ENCODE measurements around the gene NPIPB6. TPM values are rescaled to one million over a fixed set of nuclear protein-coding genes. Genes with fewer than 3 reads are reported as not detected.

Gene NPIPB6
- total and polyA plus RNA-seq, 2 donors (not counting 1 experiment from before 2014, with no cell fraction given), result 2.1 to 5.8 TPM

- intact Hi-C loops (cut with micrococcal nuclease), result no loop called here
- Histone ChIP-seq H3K27me3 (replicated peaks in 1 of 4; ENCODE audit: control extremely low read depth in 1 of 4, control insufficient read depth in 3 of 4, insufficient read depth in 4 of 4, low read length in 3 of 4) (no peaks in the 10 kb centered on the region), H3K36me3 (replicated peaks in 1 of 2; ENCODE audit: control extremely low read depth in 1 of 2, control insufficient read depth in 1 of 2, extremely low read depth in 1 of 2, insufficient read depth in 2 of 2, low read length in 1 of 2) (no peaks in the 10 kb centered on the region), H3K4me1 (ENCODE audit: control insufficient read depth in 2 of 2, insufficient read depth in 2 of 2, low read length in 2 of 2) (peaks cover 0 to 10% of the 10 kb centered on the region in 2 donors), H3K9me3 (ENCODE audit: control extremely low read depth in 1 of 3, control insufficient read depth in 2 of 3, insufficient read depth in 1 of 3, low read length in 2 of 3) (peaks cover 0 to 3% (median 0%) of the 10 kb centered on the region in 3 donors), H3K79me2 (ENCODE audit: control insufficient read depth, insufficient read depth, low read length) (no peaks in the 10 kb centered on the region), H2AFZ (ENCODE audit: insufficient read depth, low read depth, low read length, poor library complexity, severe bottlenecking) (no peak overlapping the region), H3K9ac (ENCODE audit: low read length) (no peak overlapping the region), H4K20me1 (ENCODE audit: control insufficient read depth, insufficient read depth, low read length, poor library complexity, severe bottlenecking) (no peaks in the 10 kb centered on the region), H3K4me2 (replicated peaks; ENCODE audit: low read depth, low read length, poor library complexity, severe bottlenecking) (no peak overlapping the region), H3K4me3 (ENCODE audit: control extremely low read depth in 1 of 5, extremely low read depth in 1 of 5, insufficient read depth in 1 of 5, low read depth in 2 of 5, low read length in 4 of 5) (no peak overlapping the region), H3K27ac (ENCODE audit: low read length in 2 of 2) (no peak overlapping the region)
- H3K27ac Mint-ChIP-seq, result no peak overlapping the region
- ChIA-PET POLR2A (no interaction called here), CTCF (interaction anchor here (5.7 kb wide), 1 partner anchor 38 kb away, joined by 118 read pairs; no protein-coding TSS in a partner anchor)
- TF ChIP-seq CTCF (IDR thresholded peaks at IDR 0.05), result no peak
- TF ChIP-seq EZH2 (IDR thresholded peaks at IDR 0.05; ENCODE audit: borderline replicate concordance, insufficient read depth, low read depth, low read length, poor library complexity, severe bottlenecking), result no peak
- H3K27me3 Mint-ChIP-seq, result no peaks in the 10 kb centered on the region
- no peak overlapping the region for H3K4me3 Mint-ChIP-seq
- peaks cover 2% of the 10 kb centered on the region for H3K4me1 Mint-ChIP-seq
- ATAC-seq (ENCODE audit: low read depth) (no peak), DNase-seq (no peak)
- H3K9me3 Mint-ChIP-seq (ENCODE audit: insufficient read depth), result no peaks in the 10 kb centered on the region
- 94% methylated on average over 19 of the region's 26 CpGs for WGBS (ENCODE audit: insufficient coverage)
Observed at GRCh38 chr16:28319476-28320022, 43.8 kb downstream of the NPIPB6 start.

GRCh38 chr16:28318042-28318744, 45.1 kb downstream of the NPIPB6 start:
- no peak overlapping the region for H3K27ac ChIP-seq (ENCODE audit: low read length in 2 of 2)
- no peak overlapping the region for H3K4me2 ChIP-seq (replicated peaks; ENCODE audit: low read depth, low read length, poor library complexity, severe bottlenecking)
- WGBS (ENCODE audit: insufficient coverage), result 86% methylated on average over 7 of the region's 9 CpGs
- Mint-ChIP-seq H3K27me3 (no peaks in the 10 kb centered on the region), H3K4me1 (peaks cover 2% of the 10 kb centered on the region), H3K4me3 (no peak overlapping the region), H3K9me3 (ENCODE audit: insufficient read depth) (no peaks in the 10 kb centered on the region), H3K27ac (no peak overlapping the region)
- peaks cover 0 to 3% (median 0%) of the 10 kb centered on the region in 3 donors for H3K9me3 ChIP-seq (ENCODE audit: control extremely low read depth in 1 of 3, control insufficient read depth in 2 of 3, insufficient read depth in 1 of 3, low read length in 2 of 3)
- ChIA-PET POLR2A (no interaction called here), CTCF (interaction anchor here (0.8 to 5.7 kb wide), 6 partner anchors 9 to 95 kb away, joined by 3 to 118 read pairs (median 8); no protein-coding TSS in a partner anchor)
- intact Hi-C loops (cut with micrococcal nuclease), result no loop called here
- H3K36me3 ChIP-seq (replicated peaks in 1 of 2; ENCODE audit: control extremely low read depth in 1 of 2, control insufficient read depth in 1 of 2, extremely low read depth in 1 of 2, insufficient read depth in 2 of 2, low read length in 1 of 2), result no peaks in the 10 kb centered on the region
- no peaks in the 10 kb centered on the region for H3K79me2 ChIP-seq (ENCODE audit: control insufficient read depth, insufficient read depth, low read length)
- peaks cover 0 to 10% of the 10 kb centered on the region in 2 donors for H3K4me1 ChIP-seq (ENCODE audit: control insufficient read depth in 2 of 2, insufficient read depth in 2 of 2, low read length in 2 of 2)
- no peak overlapping the region for H3K9ac ChIP-seq (ENCODE audit: low read length)
- no peak overlapping the region for H2AFZ ChIP-seq (ENCODE audit: insufficient read depth, low read depth, low read length, poor library complexity, severe bottlenecking)
- H3K27me3 ChIP-seq (replicated peaks in 1 of 4; ENCODE audit: control extremely low read depth in 1 of 4, control insufficient read depth in 3 of 4, insufficient read depth in 4 of 4, low read length in 3 of 4), result no peaks in the 10 kb centered on the region
- DNase-seq, result no peak
- H3K4me3 ChIP-seq (ENCODE audit: control extremely low read depth in 1 of 5, extremely low read depth in 1 of 5, insufficient read depth in 1 of 5, low read depth in 2 of 5, low read length in 4 of 5), result no peak overlapping the region
- no peaks in the 10 kb centered on the region for H4K20me1 ChIP-seq (ENCODE audit: control insufficient read depth, insufficient read depth, low read length, poor library complexity, severe bottlenecking)
- no peak for TF ChIP-seq EZH2 (IDR thresholded peaks at IDR 0.05; ENCODE audit: borderline replicate concordance, insufficient read depth, low read depth, low read length, poor library complexity, severe bottlenecking)
- TF ChIP-seq CTCF (IDR thresholded peaks at IDR 0.05), result no peak
- no peak for ATAC-seq (ENCODE audit: low read depth)

Data from B cell (primary cell).